Suprapubic skin (tissue), 3 donors: ENCODE measurements around the gene BOLA3.

Experiments used
- POLR2A ChIP-seq, 2 donors: fragments of 450-650 bp; IDR thresholded peaks; one replicate each; pipeline ENCODE4 v1.6.1; 2017; ENCODE audit warnings: antibody characterized with exemption in 2 of 2, mild to moderate bottlenecking in 2 of 2, moderate library complexity in 2 of 2
- TF ChIP-seq, protein P1 (sequence below), 2 donors: fragments of 200-600 bp in 1 of 2; fragments of 450-650 bp in 1 of 2; sonication (generic) in 1 of 2; IDR thresholded peaks; one replicate each; pipeline ENCODE4 v1.5.1; 2016 to 2019; ENCODE audit warnings: antibody characterized with exemption in 2 of 2, mild to moderate bottlenecking in 1 of 2, moderate library complexity in 1 of 2

DNA sequence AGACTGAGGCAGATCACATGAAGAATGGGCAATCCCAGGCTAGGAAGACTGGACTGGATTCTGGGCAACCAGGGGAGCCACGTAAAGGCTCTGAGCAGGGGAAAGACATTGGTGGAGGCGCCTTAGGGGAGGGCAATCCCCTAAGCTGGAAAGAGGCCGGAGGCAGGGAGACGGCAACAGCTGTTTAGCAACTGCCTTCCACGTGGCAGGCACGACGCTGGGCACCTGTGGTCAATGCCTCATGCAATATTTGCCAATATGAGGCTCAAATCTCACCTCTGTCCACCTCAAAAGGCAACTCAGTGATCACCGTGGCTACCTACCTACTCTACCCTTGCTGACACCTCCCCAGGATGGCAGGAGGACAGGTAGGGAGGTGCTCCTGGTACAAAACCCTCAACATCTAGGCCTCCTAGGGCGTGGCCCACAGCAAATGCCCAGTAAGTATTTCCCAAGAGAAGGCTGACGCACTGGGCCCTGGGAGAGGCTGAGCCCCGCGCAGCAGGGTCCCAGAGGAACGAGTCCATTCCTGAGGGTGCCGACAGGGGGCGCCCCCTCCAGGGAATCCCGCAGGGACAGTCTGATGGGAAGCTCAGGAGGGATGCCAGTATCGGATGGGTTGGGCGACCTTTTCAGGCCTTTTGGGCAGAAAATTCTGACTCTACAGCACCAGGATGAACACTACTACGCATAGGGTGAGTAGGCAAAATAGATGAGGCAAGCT lies 8.9 kb downstream of the BOLA3 start:
- TF ChIP-seq, protein P1, sequence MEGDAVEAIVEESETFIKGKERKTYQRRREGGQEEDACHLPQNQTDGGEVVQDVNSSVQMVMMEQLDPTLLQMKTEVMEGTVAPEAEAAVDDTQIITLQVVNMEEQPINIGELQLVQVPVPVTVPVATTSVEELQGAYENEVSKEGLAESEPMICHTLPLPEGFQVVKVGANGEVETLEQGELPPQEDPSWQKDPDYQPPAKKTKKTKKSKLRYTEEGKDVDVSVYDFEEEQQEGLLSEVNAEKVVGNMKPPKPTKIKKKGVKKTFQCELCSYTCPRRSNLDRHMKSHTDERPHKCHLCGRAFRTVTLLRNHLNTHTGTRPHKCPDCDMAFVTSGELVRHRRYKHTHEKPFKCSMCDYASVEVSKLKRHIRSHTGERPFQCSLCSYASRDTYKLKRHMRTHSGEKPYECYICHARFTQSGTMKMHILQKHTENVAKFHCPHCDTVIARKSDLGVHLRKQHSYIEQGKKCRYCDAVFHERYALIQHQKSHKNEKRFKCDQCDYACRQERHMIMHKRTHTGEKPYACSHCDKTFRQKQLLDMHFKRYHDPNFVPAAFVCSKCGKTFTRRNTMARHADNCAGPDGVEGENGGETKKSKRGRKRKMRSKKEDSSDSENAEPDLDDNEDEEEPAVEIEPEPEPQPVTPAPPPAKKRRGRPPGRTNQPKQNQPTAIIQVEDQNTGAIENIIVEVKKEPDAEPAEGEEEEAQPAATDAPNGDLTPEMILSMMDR (IDR thresholded peaks at IDR 0.05): no peak
- no peak for TF ChIP-seq POLR2A (IDR thresholded peaks at IDR 0.05)
